Activated B cell treated with CpG ODN at 0.5 μM for 24 hours (primary cell): ENCODE measurements around the gene PDE9A. TPM values are rescaled to one million over a fixed set of nuclear protein-coding genes. Genes with fewer than 3 reads are reported as not detected.

ENCODE experiments used
- ATAC-seq: fragments of 200-7000 bp; cut with Tn5 transposase; one replicate; pipeline ENCODE4 v1.10.0; 2021; ENCODE audit warnings: low read depth, mild to moderate bottlenecking, moderate library complexity
- CTCF ChIA-PET: fragments of 350-600 bp; sonication (Branson Sonifier 250); formaldehyde crosslinking; loops from one replicate; lab custom pipeline; 2021; ENCODE audit warnings: antibody characterized with exemption; lab: Charles Lee
- POLR2A ChIA-PET: fragments of 350-600 bp; sonication (Branson Sonifier 250); formaldehyde crosslinking; loops from one replicate; lab custom pipeline; 2021; ENCODE audit warnings: antibody characterized with exemption; lab: Charles Lee
- DNase-seq: peaks from one replicate; pipeline ENCODE4 v3.0.0; 2022
- H3K27ac Mint-ChIP-seq: one replicate; pipeline ENCODE4 v1.8.0; 2020; ENCODE audit warnings: mixed read lengths
- H3K27me3 Mint-ChIP-seq: one replicate; pipeline ENCODE4 v1.8.0; 2021; ENCODE audit warnings: mixed read lengths
- H3K36me3 Mint-ChIP-seq: one replicate; pipeline ENCODE4 v1.8.0; 2021; ENCODE audit warnings: low read depth, mixed read lengths
- H3K4me1 Mint-ChIP-seq: one replicate; pipeline ENCODE4 v1.8.0; 2021; ENCODE audit warnings: mixed read lengths
- H3K4me3 Mint-ChIP-seq: one replicate; pipeline ENCODE4 v1.8.0; 2020; ENCODE audit warnings: mild to moderate bottlenecking, mixed read lengths
- H3K9me3 Mint-ChIP-seq: one replicate; pipeline ENCODE4 v1.8.0; 2020; ENCODE audit warnings: mixed read lengths
- CTCF ChIP-seq: fragments of 200-600 bp; IDR thresholded peaks from one replicate; pipeline ENCODE4 v1.8.0; 2022; ENCODE audit warnings: antibody characterized with exemption, mild to moderate bottlenecking
- intact Hi-C: fragments of 100-400 bp; cut with micrococcal nuclease; formaldehyde crosslinking; loops from one replicate; pipeline ENCODE4 v1.15.1; 2024
- total RNA-seq: library from RNA; stranded (reverse); gene quantifications from 2 replicates; pipeline ENCODE4 v1.2.3, GENCODE V29; 2022

Gene PDE9A
- total RNA-seq, 1 donor from 2014 or later = 0.58 TPM

- intact Hi-C loops = no loop called here
- peaks cover 21% of the 10 kb centered on the region for H3K27me3 Mint-ChIP-seq
- no peaks in the 10 kb centered on the region for H3K9me3 Mint-ChIP-seq
- TF ChIP-seq CTCF = no peak
- ATAC-seq = no peak
- H3K36me3 Mint-ChIP-seq = no peaks in the 10 kb centered on the region
- H3K4me3 Mint-ChIP-seq = no peak overlapping the region
- ChIA-PET POLR2A (no interaction called here), CTCF (no interaction called here)
- DNase-seq = no peak
- no peak overlapping the region for H3K27ac Mint-ChIP-seq
- peaks cover 5% of the 10 kb centered on the region for H3K4me1 Mint-ChIP-seq
Observed at GRCh38 chr21:42648606-42649005, 4.8 kb upstream of the PDE9A start.

- no peak for TF ChIP-seq CTCF
- Mint-ChIP-seq H3K4me3 (no peak overlapping the region), H3K9me3 (no peaks in the 10 kb centered on the region), H3K4me1 (peaks cover 7% of the 10 kb centered on the region), H3K36me3 (no peaks in the 10 kb centered on the region), H3K27ac (no peak overlapping the region), H3K27me3 (peaks cover 21% of the 10 kb centered on the region)
- ChIA-PET CTCF (no interaction called here), POLR2A (no interaction called here)
- intact Hi-C loops = loop anchor here (10.0 kb wide), 1 partner anchor 165 kb away; no protein-coding TSS in a partner anchor
- ATAC-seq (no peak), DNase-seq (no peak)
Observed at GRCh38 chr21:42649122-42650032, 4.0 kb upstream of the PDE9A start.

- ChIA-PET CTCF (no interaction called here), POLR2A (no interaction called here)
- Mint-ChIP-seq H3K4me1 (peaks cover 13% of the 10 kb centered on the region), H3K27ac (no peak overlapping the region), H3K27me3 (peaks cover 27% of the 10 kb centered on the region), H3K4me3 (no peak overlapping the region), H3K36me3 (no peaks in the 10 kb centered on the region), H3K9me3 (no peaks in the 10 kb centered on the region)
- TF ChIP-seq CTCF = no peak
- DNase-seq = no peak
- ATAC-seq = no peak
- intact Hi-C loops = loop anchor here (10.0 kb wide), 1 partner anchor 165 kb away; no protein-coding TSS in a partner anchor
Observed at GRCh38 chr21:42650033-42650370, 3.4 kb upstream of the PDE9A start.

- peaks cover 31% of the 10 kb centered on the region for H3K27me3 Mint-ChIP-seq
- H3K27ac Mint-ChIP-seq = no peak overlapping the region
- H3K4me1 Mint-ChIP-seq = peaks cover 20% of the 10 kb centered on the region
- no peak overlapping the region for H3K4me3 Mint-ChIP-seq
- no peak for DNase-seq
- no peaks in the 10 kb centered on the region for H3K36me3 Mint-ChIP-seq
- TF ChIP-seq CTCF = no peak
- ChIA-PET CTCF (no interaction called here), POLR2A (no interaction called here)
- intact Hi-C loops = loop anchor here (10.0 kb wide), 1 partner anchor 164 kb away; no protein-coding TSS in a partner anchor
- no peaks in the 10 kb centered on the region for H3K9me3 Mint-ChIP-seq
- no peak for ATAC-seq
Observed at GRCh38 chr21:42650441-42651421, 2.7 kb upstream of the PDE9A start.
